ENCODE measurements around the gene TRIM38.
A peak's percentile ranks its signal among the peaks of the same experiment; 100 is the strongest.
"Not testable (repeated sequence)": the region's sequence is repeated elsewhere in the genome, so short reads cannot be mapped to it uniquely, and the experiment has no call there.

Gene TRIM38

GRCh38 chr6:25962149-25963127, at the start of gene TRIM38:
Gene TRIM38 (plus strand): TSS chr6:25962802. CDS start chr6:25966523, 3,721 bp downstream.
- DNase-seq: peak; percentile 88

GRCh38 chr6:25913741-25914140, 48.9 kb upstream of the TRIM38 start:
- no peak for DNase-seq

- no peak for DNase-seq
Observed at GRCh38 chr6:25916330-25916729, 46.3 kb upstream of the TRIM38 start.

- no peak for DNase-seq
Observed at GRCh38 chr6:25916789-25917490, 45.7 kb upstream of the TRIM38 start.

GRCh38 chr6:25918083-25918683, 44.4 kb upstream of the TRIM38 start:
- DNase-seq: no peak

- DNase-seq: no peak
Observed at GRCh38 chr6:25919657-25920056, 42.9 kb upstream of the TRIM38 start.

GRCh38 chr6:25921525-25922203, 40.9 kb upstream of the TRIM38 start:
- no peak for DNase-seq

- DNase-seq: no peak
Observed at GRCh38 chr6:25922301-25922700, 40.3 kb upstream of the TRIM38 start.

- no peak for DNase-seq
Observed at GRCh38 chr6:25925876-25926275, 36.7 kb upstream of the TRIM38 start.

- no peak for DNase-seq
Observed at GRCh38 chr6:25927178-25927577, 35.4 kb upstream of the TRIM38 start.

GRCh38 chr6:25927756-25928216, 34.8 kb upstream of the TRIM38 start:
- no peak for DNase-seq

- DNase-seq: no peak
Observed at GRCh38 chr6:25928562-25929324, 33.9 kb upstream of the TRIM38 start.

GRCh38 chr6:25929785-25930184, 32.8 kb upstream of the TRIM38 start:
- not testable (repeated sequence) for DNase-seq

GRCh38 chr6:25930532-25931410, 31.8 kb upstream of the TRIM38 start, which contains the start of gene SLC17A2:
Gene SLC17A2 (minus strand): TSS chr6:25930691. CDS start chr6:25925796, 4,895 bp downstream.
- no peak for DNase-seq

GRCh38 chr6:25931411-25931709, 31.2 kb upstream of the TRIM38 start:
- no peak for DNase-seq

GRCh38 chr6:25934156-25934555, 28.4 kb upstream of the TRIM38 start:
- no peak for DNase-seq

- no peak for DNase-seq
Observed at GRCh38 chr6:25934735-25935313, 27.8 kb upstream of the TRIM38 start.

- DNase-seq: no peak
Observed at GRCh38 chr6:25935953-25936352, 26.6 kb upstream of the TRIM38 start.

GRCh38 chr6:25939593-25939992, 23.0 kb upstream of the TRIM38 start:
- DNase-seq: no peak

GRCh38 chr6:25942561-25943147, 19.9 kb upstream of the TRIM38 start:
- DNase-seq: peak; percentile 49

Data from CD4-positive, alpha-beta T cell treated with Interleukin-4 for 4 hours (primary cell).